Measurements from ENCODE around the gene NLRC4. TPM values are rescaled to one million over a fixed set of nuclear protein-coding genes. Genes with fewer than 3 reads are reported as not detected.

The NLRC4 gene
- total RNA-seq, 3 donors from 2014 or later: 1.3 to 2.6 (median 1.8) TPM

GRCh38 chr2:32260376-32260775 is 4.3 kb downstream of the NLRC4 start:
- H3K36me3 ChIP-seq: no peaks in the 10 kb centered on the region
- no peak overlapping the region for H3K4me3 ChIP-seq
- H3K27me3 ChIP-seq: no peaks in the 10 kb centered on the region

GRCh38 chr2:32258242-32258641 is 6.4 kb downstream of the NLRC4 start:
- intact Hi-C loops (cut with DNase I; ENCODE audit: low total_unique reads): no loop called here
- peaks cover 0 to 4% of the 10 kb centered on the region in 2 donors for H3K9me3 ChIP-seq
- H3K27me3 ChIP-seq: no peaks in the 10 kb centered on the region
- no peak overlapping the region for H3K4me3 ChIP-seq
- TF ChIP-seq POLR2A (IDR thresholded peaks at IDR 0.05): no peak
- TF ChIP-seq CTCF (IDR thresholded peaks at IDR 0.05): no peak
- no peak overlapping the region for H3K27ac ChIP-seq
- no peak for DNase-seq (ENCODE audit: low spot score in 2 of 2)
- H3K4me1 ChIP-seq: no peaks in the 10 kb centered on the region
- no peaks in the 10 kb centered on the region for H3K36me3 ChIP-seq

More at GRCh38 chr2:32260376-32260775, 4.3 kb downstream of the NLRC4 start:
- TF ChIP-seq CTCF (IDR thresholded peaks at IDR 0.05) (no peak), POLR2AphosphoS5 (IDR thresholded peaks at IDR 0.05) (no peak), POLR2A (IDR thresholded peaks at IDR 0.05) (no peak)
- Histone ChIP-seq H3K4me1 (no peaks in the 10 kb centered on the region), H3K27ac (no peak overlapping the region), H3K9me3 (peaks cover 0 to 4% of the 10 kb centered on the region in 2 donors)
- intact Hi-C loops (cut with DNase I; ENCODE audit: low total_unique reads): no loop called here
- DNase-seq (ENCODE audit: low spot score in 2 of 2): no peak

GRCh38 chr2:32250290-32250689 is 14.4 kb downstream of the NLRC4 start:
- intact Hi-C loops (cut with DNase I; ENCODE audit: low total_unique reads): no loop called here
- no peaks in the 10 kb centered on the region for H3K9me3 ChIP-seq
- H3K4me3 ChIP-seq: no peak overlapping the region
- H3K27ac ChIP-seq: no peak overlapping the region
- no peak for DNase-seq (ENCODE audit: low spot score in 2 of 2)
- H3K36me3 ChIP-seq: no peaks in the 10 kb centered on the region
- H3K4me1 ChIP-seq: no peaks in the 10 kb centered on the region
- TF ChIP-seq CTCF (IDR thresholded peaks at IDR 0.05) (no peak), POLR2AphosphoS5 (IDR thresholded peaks at IDR 0.05) (no peak), POLR2A (IDR thresholded peaks at IDR 0.05) (no peak)
- no peaks in the 10 kb centered on the region for H3K27me3 ChIP-seq

- Histone ChIP-seq H3K36me3 (no peaks in the 10 kb centered on the region), H3K27ac (no peak overlapping the region), H3K27me3 (no peaks in the 10 kb centered on the region), H3K4me3 (no peak overlapping the region), H3K4me1 (no peaks in the 10 kb centered on the region), H3K9me3 (no peaks in the 10 kb centered on the region)
- no peak for DNase-seq (ENCODE audit: low spot score in 2 of 2)
- intact Hi-C loops (cut with DNase I; ENCODE audit: low total_unique reads): no loop called here
- TF ChIP-seq POLR2A (IDR thresholded peaks at IDR 0.05) (no peak), CTCF (IDR thresholded peaks at IDR 0.05) (no peak), POLR2AphosphoS5 (IDR thresholded peaks at IDR 0.05) (no peak)
Measured at GRCh38 chr2:32249731-32250236, 14.9 kb downstream of the NLRC4 start.

- Histone ChIP-seq H3K4me3 (no peak overlapping the region), H3K4me1 (no peaks in the 10 kb centered on the region), H3K27ac (no peak overlapping the region), H3K9me3 (no peaks in the 10 kb centered on the region), H3K36me3 (no peaks in the 10 kb centered on the region), H3K27me3 (no peaks in the 10 kb centered on the region)
- TF ChIP-seq CTCF (IDR thresholded peaks at IDR 0.05) (no peak), POLR2AphosphoS5 (IDR thresholded peaks at IDR 0.05) (no peak), POLR2A (IDR thresholded peaks at IDR 0.05) (no peak)
- no peak for DNase-seq (ENCODE audit: low spot score in 2 of 2)
- intact Hi-C loops (cut with DNase I; ENCODE audit: low total_unique reads): no loop called here
Measured at GRCh38 chr2:32248299-32248698, 16.4 kb downstream of the NLRC4 start.
